T-cell (primary cell): ENCODE data around the gene GAP43. TPM values are rescaled to one million over a fixed set of nuclear protein-coding genes. Genes with fewer than 3 reads are reported as not detected.

Experiments
- ATAC-seq, 4 experiments: fragments of 200-7000 bp in 3 of 4; fragments of 150-1000 bp in 1 of 4; cut with Tn5 transposase; replicated peaks in 1 of 4; 1 replicate in 3 of 4; 2 replicates in 1 of 4; pipeline ENCODE4 v1.10.0; 2021; ENCODE audit warnings: moderate library complexity in 3 of 4, mild to moderate bottlenecking in 2 of 4, moderate number of reproducible peaks in 1 of 4
- CTCF ChIA-PET, 2 donors: fragments of 300-600 bp; sonication (Branson Sonifier 250); formaldehyde crosslinking; loops; one replicate each; lab custom pipeline; 2022; ENCODE audit warnings: antibody characterized with exemption in 2 of 2; lab: Charles Lee
- POLR2A ChIA-PET, 2 donors: fragments of 300-600 bp; sonication (Branson Sonifier 250); formaldehyde crosslinking; loops; one replicate each; lab custom pipeline; 2022; ENCODE audit warnings: antibody characterized with exemption in 2 of 2; lab: Charles Lee
- DNase-seq, 35 experiments: peaks; one replicate each; pipeline versions ENCODE4 v3.0.0 to v3.0.0-alpha.2; 2013 to 2023
- H3K27ac ChIP-seq: one replicate; pipeline ENCODE4 v1.5.1; 2013; ENCODE audit warnings: low read length
- H3K27me3 ChIP-seq, 2 experiments: replicated peaks in 1 of 2; 1 replicate in 1 of 2; 2 replicates in 1 of 2; pipeline versions ENCODE4 v1.6.1 to v1.7.0; 2013; ENCODE audit warnings: low read length in 1 of 2, mixed read lengths in 1 of 2; ENCODE audit not compliant: control insufficient read depth in 2 of 2, insufficient read depth in 2 of 2; ENCODE audit errors: extremely low read depth in 1 of 2
- H3K36me3 ChIP-seq, 2 donors: 1 replicate in 1 of 2; 2 replicates in 1 of 2; pipeline versions ENCODE4 v1.6.1 to v1.7.0; 2013; ENCODE audit warnings: low read length in 1 of 2; ENCODE audit not compliant: control insufficient read depth in 2 of 2, insufficient read depth in 1 of 2; ENCODE audit errors: extremely low read depth in 1 of 2
- H3K4me1 ChIP-seq, 2 experiments: 1 replicate in 1 of 2; 2 replicates in 1 of 2; pipeline versions ENCODE4 v1.6.1 to v1.7.0; 2013; ENCODE audit warnings: low read length in 2 of 2, mixed read lengths in 1 of 2; ENCODE audit not compliant: insufficient read depth in 2 of 2, control insufficient read depth in 1 of 2; ENCODE audit errors: extremely low read depth in 1 of 2
- H3K4me3 ChIP-seq, 2 donors: 1 replicate in 1 of 2; 2 replicates in 1 of 2; pipeline versions ENCODE4 v1.5.1 to v1.7.0; 2013; ENCODE audit warnings: mild to moderate bottlenecking in 2 of 2, low read length in 1 of 2, moderate library complexity in 1 of 2; ENCODE audit not compliant: control insufficient read depth in 1 of 2; ENCODE audit errors: extremely low read depth in 1 of 2
- H3K9me3 ChIP-seq: 2 replicates; pipeline ENCODE4 v1.7.0; 2013
- H3K27ac Mint-ChIP-seq, 2 donors: one replicate each; pipeline ENCODE4 v1.8.0; 2020 to 2021; ENCODE audit warnings: mild to moderate bottlenecking in 2 of 2, mixed read lengths in 2 of 2
- H3K27me3 Mint-ChIP-seq, 2 donors: one replicate each; pipeline ENCODE4 v1.8.0; 2021 to 2022; ENCODE audit warnings: mixed read lengths in 2 of 2
- H3K36me3 Mint-ChIP-seq: one replicate; pipeline ENCODE4 v1.8.0; 2021; ENCODE audit warnings: mixed read lengths
- H3K4me1 Mint-ChIP-seq, 3 donors: one replicate each; pipeline ENCODE4 v1.8.0; 2020 to 2022; ENCODE audit warnings: mixed read lengths in 3 of 3, mild to moderate bottlenecking in 1 of 3
- H3K4me3 Mint-ChIP-seq, 3 donors: one replicate each; pipeline ENCODE4 v1.8.0; 2020 to 2022; ENCODE audit warnings: mild to moderate bottlenecking in 3 of 3, mixed read lengths in 3 of 3, moderate library complexity in 3 of 3
- H3K9me3 Mint-ChIP-seq, 3 donors: one replicate each; pipeline ENCODE4 v1.8.0; 2020 to 2022; ENCODE audit warnings: mixed read lengths in 3 of 3
- WGBS: methylation state at CpG from one replicate; pipeline ENCODE4 v1.1.5; 2013; ENCODE audit warnings: missing lambda C conversion rate; ENCODE audit not compliant: insufficient coverage; 5-methylcytosine and 5-hydroxymethylcytosine counted together
- total RNA-seq, 35 experiments: library from RNA in 6 of 35; stranded (reverse) in 6 of 35; fragments of 120-200 nt in 1 of 35; gene quantifications; one replicate each; pipeline versions ENCODE4 v1.2.1 to v1.2.4 and lab custom pipeline; 2013 to 2026

The GAP43 gene
- total RNA-seq, 5 donors from 2014 or later (not counting 1 experiment from before 2014, with no cell fraction given): not detected

GRCh38 chr3:115671761-115672455, 48.6 kb downstream of the GAP43 start:
- H3K4me3 Mint-ChIP-seq: no peak overlapping the region
- H3K36me3 Mint-ChIP-seq: no peaks in the 10 kb centered on the region
- 75% methylated on average over 1 of the region's 5 CpGs for WGBS
- no peak overlapping the region for H3K4me3 ChIP-seq
- peaks cover 3 to 9% (median 6%) of the 10 kb centered on the region in 3 donors for H3K4me1 Mint-ChIP-seq
- no peaks in the 10 kb centered on the region for H3K9me3 Mint-ChIP-seq
- H3K36me3 ChIP-seq: no peaks in the 10 kb centered on the region
- POLR2A ChIA-PET: no interaction called here
- no peaks in the 10 kb centered on the region for H3K4me1 ChIP-seq
- H3K9me3 ChIP-seq: no peaks in the 10 kb centered on the region
- CTCF ChIA-PET: interaction anchor here in 1 of 2 donors (0.6 to 1.9 kb wide), 2 partner anchors 10 to 29 kb away, joined by 3 to 4 read pairs; no protein-coding TSS in a partner anchor
- no peak overlapping the region for H3K27ac Mint-ChIP-seq
- ATAC-seq: no peak
- peaks cover 8 to 16% of the 10 kb centered on the region in 2 experiments for H3K27me3 ChIP-seq
- H3K27ac ChIP-seq: no peak overlapping the region
- H3K27me3 Mint-ChIP-seq: peaks cover 16 to 37% of the 10 kb centered on the region in 2 donors
- peak in 1 of 35 experiments; percentile 3 for DNase-seq

DNA sequence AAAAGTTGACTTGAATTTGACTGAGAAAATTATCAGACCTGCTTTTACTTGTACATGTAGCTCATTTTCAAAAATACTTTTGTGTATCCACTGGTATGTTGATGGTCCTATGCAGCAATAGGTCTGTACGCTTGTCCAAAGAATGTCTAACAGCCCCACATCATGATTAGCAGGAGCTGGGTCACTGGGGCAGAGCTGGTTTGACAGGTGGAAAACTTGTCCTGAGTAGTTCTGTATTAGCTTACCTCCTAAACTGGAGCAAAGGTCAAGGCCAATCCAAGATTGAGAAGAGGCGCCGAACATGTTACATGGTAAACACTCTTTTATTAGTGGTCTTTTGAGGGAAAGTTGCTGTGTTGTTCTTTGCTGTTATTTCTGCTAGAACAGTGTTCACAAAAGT, 50.6 kb downstream of the GAP43 start:
- Mint-ChIP-seq H3K4me1 (peaks cover 3 to 6% (median 6%) of the 10 kb centered on the region in 3 donors), H3K9me3 (no peaks in the 10 kb centered on the region), H3K4me3 (no peak overlapping the region), H3K36me3 (no peaks in the 10 kb centered on the region), H3K27me3 (peaks cover 21 to 42% of the 10 kb centered on the region in 2 donors), H3K27ac (no peak overlapping the region)
- Histone ChIP-seq H3K27ac (no peak overlapping the region), H3K36me3 (no peaks in the 10 kb centered on the region), H3K9me3 (no peaks in the 10 kb centered on the region), H3K4me1 (no peaks in the 10 kb centered on the region), H3K4me3 (no peak overlapping the region), H3K27me3 (peaks cover 8 to 13% of the 10 kb centered on the region in 2 experiments)
- DNase-seq (no peak), ATAC-seq (no peak)
- ChIA-PET POLR2A (no interaction called here), CTCF (interaction anchor here (0.7 to 1.9 kb wide), 3 partner anchors 9 to 19 kb away, joined by 3 to 4 read pairs (median 3); no protein-coding TSS in a partner anchor)
- no CpG with 5 or more reads among the region's 3 CpGs for WGBS

DNA sequence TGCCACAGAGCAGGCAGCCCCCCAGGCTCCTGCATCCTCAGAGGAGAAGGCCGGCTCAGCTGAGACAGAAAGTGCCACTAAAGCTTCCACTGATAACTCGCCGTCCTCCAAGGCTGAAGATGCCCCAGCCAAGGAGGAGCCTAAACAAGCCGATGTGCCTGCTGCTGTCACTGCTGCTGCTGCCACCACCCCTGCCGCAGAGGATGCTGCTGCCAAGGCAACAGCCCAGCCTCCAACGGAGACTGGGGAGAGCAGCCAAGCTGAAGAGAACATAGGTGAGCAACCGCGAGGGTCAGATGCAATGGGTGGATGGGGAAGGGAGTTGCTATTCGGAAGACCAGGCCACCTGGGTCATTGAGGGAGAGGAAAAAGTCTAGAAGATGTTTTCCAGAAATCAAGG, 53.0 kb downstream of the GAP43 start:
- H3K27me3 ChIP-seq: peaks cover 8 to 16% of the 10 kb centered on the region in 2 experiments
- peaks cover 3 to 6% (median 6%) of the 10 kb centered on the region in 3 donors for H3K4me1 Mint-ChIP-seq
- ChIA-PET POLR2A (interaction anchor here in 1 of 2 donors (0.6 kb wide), 1 partner anchor 304 kb away, joined by 3 read pairs; no protein-coding TSS in a partner anchor), CTCF (interaction anchor here in 1 of 2 donors (0.7 kb wide), 1 partner anchor 228 kb away, joined by 4 read pairs; no protein-coding TSS in a partner anchor)
- H3K27ac ChIP-seq: no peak overlapping the region
- no peak for ATAC-seq
- H3K36me3 Mint-ChIP-seq: no peaks in the 10 kb centered on the region
- H3K9me3 Mint-ChIP-seq: no peaks in the 10 kb centered on the region
- DNase-seq: no peak
- no peak overlapping the region for H3K4me3 ChIP-seq
- H3K4me3 Mint-ChIP-seq: no peak overlapping the region
- WGBS: 93% methylated on average over 9 of the region's 9 CpGs
- H3K9me3 ChIP-seq: no peaks in the 10 kb centered on the region
- peaks cover 34 to 59% of the 10 kb centered on the region in 2 donors for H3K27me3 Mint-ChIP-seq
- H3K4me1 ChIP-seq: no peaks in the 10 kb centered on the region
- no peaks in the 10 kb centered on the region for H3K36me3 ChIP-seq
- no peak overlapping the region for H3K27ac Mint-ChIP-seq

GRCh38 chr3:115680803-115681345, 57.6 kb downstream of the GAP43 start:
- ChIA-PET CTCF (interaction anchor here in 1 of 2 donors (0.6 kb wide), 1 partner anchor 25 kb away, joined by 3 read pairs; no protein-coding TSS in a partner anchor), POLR2A (no interaction called here)
- Histone ChIP-seq H3K4me3 (no peak overlapping the region), H3K9me3 (no peaks in the 10 kb centered on the region), H3K27ac (no peak overlapping the region), H3K4me1 (no peaks in the 10 kb centered on the region), H3K36me3 (no peaks in the 10 kb centered on the region), H3K27me3 (peaks cover 3 to 10% of the 10 kb centered on the region in 2 experiments)
- no peak overlapping the region for H3K4me3 Mint-ChIP-seq
- WGBS: no CpG with 5 or more reads among the region's 2 CpGs
- DNase-seq (no peak), ATAC-seq (no peak)
- H3K27me3 Mint-ChIP-seq: peaks cover 35 to 43% of the 10 kb centered on the region in 2 donors
- no peaks in the 10 kb centered on the region for H3K9me3 Mint-ChIP-seq
- no peaks in the 10 kb centered on the region for H3K36me3 Mint-ChIP-seq
- H3K27ac Mint-ChIP-seq: no peak overlapping the region
- H3K4me1 Mint-ChIP-seq: no peaks in the 10 kb centered on the region

DNA sequence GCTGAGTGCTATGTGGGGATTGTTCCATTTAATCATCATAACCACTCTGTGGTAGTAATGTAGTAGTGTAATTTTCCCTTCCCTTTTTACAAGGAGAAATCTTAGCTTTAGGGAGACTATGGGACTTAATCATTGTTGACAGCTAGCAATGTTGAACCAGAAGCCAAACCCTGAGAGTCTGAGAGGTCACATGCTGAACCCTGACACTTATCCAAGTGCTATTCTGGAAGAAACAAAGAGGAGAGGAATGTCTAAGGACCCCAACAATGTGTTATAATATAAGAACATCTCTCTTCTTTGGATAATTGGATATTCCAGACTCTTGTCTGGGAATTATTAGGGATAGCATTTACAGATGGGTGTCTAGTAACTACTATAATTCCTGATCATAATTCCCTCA, 58.4 kb downstream of the GAP43 start:
- DNase-seq: no peak
- ChIA-PET CTCF (no interaction called here), POLR2A (no interaction called here)
- no peaks in the 10 kb centered on the region for H3K9me3 ChIP-seq
- H3K27me3 Mint-ChIP-seq: peaks cover 28 to 35% of the 10 kb centered on the region in 2 donors
- no peaks in the 10 kb centered on the region for H3K4me1 ChIP-seq
- H3K36me3 ChIP-seq: no peaks in the 10 kb centered on the region
- H3K27ac Mint-ChIP-seq: no peak overlapping the region
- no peaks in the 10 kb centered on the region for H3K4me1 Mint-ChIP-seq
- no peaks in the 10 kb centered on the region for H3K9me3 Mint-ChIP-seq
- no peak overlapping the region for H3K4me3 ChIP-seq
- no peak overlapping the region for H3K4me3 Mint-ChIP-seq
- no peaks in the 10 kb centered on the region for H3K36me3 Mint-ChIP-seq
- H3K27me3 ChIP-seq: peaks cover 0 to 3% of the 10 kb centered on the region in 2 experiments
- no peak overlapping the region for H3K27ac ChIP-seq
- ATAC-seq: no peak

GRCh38 chr3:115683305-115683704, 60.0 kb downstream of the GAP43 start:
- Histone ChIP-seq H3K27ac (no peak overlapping the region), H3K9me3 (no peaks in the 10 kb centered on the region), H3K36me3 (no peaks in the 10 kb centered on the region), H3K27me3 (peaks cover 0 to 3% of the 10 kb centered on the region in 2 experiments), H3K4me3 (no peak overlapping the region), H3K4me1 (no peaks in the 10 kb centered on the region)
- Mint-ChIP-seq H3K36me3 (no peaks in the 10 kb centered on the region), H3K4me1 (no peaks in the 10 kb centered on the region), H3K4me3 (no peak overlapping the region), H3K27ac (no peak overlapping the region), H3K27me3 (peaks cover 24 to 33% of the 10 kb centered on the region in 2 donors), H3K9me3 (no peaks in the 10 kb centered on the region)
- no CpG with 5 or more reads among the region's 1 CpG for WGBS
- DNase-seq (no peak), ATAC-seq (no peak)
- POLR2A ChIA-PET: no interaction called here
- CTCF ChIA-PET: interaction anchor here (0.5 to 1.1 kb wide), 3 partner anchors 8 to 10 kb away, joined by 3 read pairs; no protein-coding TSS in a partner anchor
